VCaP (cell line): Measurements from ENCODE around the gene TNNT3.
"Not testable (repeated sequence)": the region's sequence is repeated elsewhere in the genome, so short reads cannot be mapped to it uniquely, and the experiment has no call there.

ENCODE experiments used
- H3K27ac ChIP-seq: fragments of 450-650 bp; 2 replicates; pipeline ENCODE4 v1.5.1; 2017
- CTCF ChIP-seq: fragments of 450-650 bp; conservative IDR thresholded peaks from 2 replicates; pipeline ENCODE4 v1.5.1; 2017; ENCODE audit warnings: mild to moderate bottlenecking, moderate library complexity

Gene TNNT3

GRCh38 chr11:1879941-1880720 lies 39.4 kb upstream of the TNNT3 start:
- TF ChIP-seq CTCF: no peak
- H3K27ac ChIP-seq: no peak overlapping the region

- TF ChIP-seq CTCF: no peak
- H3K27ac ChIP-seq: no peak overlapping the region
These were observed 38.6 kb upstream of the TNNT3 start for GRCh38 chr11:1880746-1881441.

GRCh38 chr11:1881442-1882264 lies 37.9 kb upstream of the TNNT3 start:
- TF ChIP-seq CTCF: no peak
- H3K27ac ChIP-seq: no peak overlapping the region

GRCh38 chr11:1882265-1883238 lies 37.0 kb upstream of the TNNT3 start:
- peak; percentile 95 for TF ChIP-seq CTCF
- no peak overlapping the region for H3K27ac ChIP-seq

- H3K27ac ChIP-seq: no peak overlapping the region
- no peak for TF ChIP-seq CTCF
These were observed 35.9 kb upstream of the TNNT3 start for GRCh38 chr11:1883346-1884302.

- H3K27ac ChIP-seq: no peak overlapping the region
- TF ChIP-seq CTCF: no peak
These were observed 35.2 kb upstream of the TNNT3 start for GRCh38 chr11:1884303-1884700.

GRCh38 chr11:1886551-1886950 lies 33.0 kb upstream of the TNNT3 start:
- not testable (repeated sequence) for H3K27ac ChIP-seq
